Fibroblast of lung (primary cell): Measurements from ENCODE around the gene PPIF.

Source experiments
- CTCF ChIP-seq, 2 donors: IDR thresholded peaks in 1 of 2; conservative IDR thresholded peaks in 1 of 2; 1 replicate in 1 of 2; 2 replicates in 1 of 2; pipeline ENCODE4 v1.5.1; 2011 to 2012; ENCODE audit warnings: low read length in 2 of 2, control low read depth in 1 of 2, inconsistent platforms in 1 of 2, low read depth in 1 of 2, mild to moderate bottlenecking in 1 of 2
- EZH2 ChIP-seq: IDR thresholded peaks from 2 replicates; pipeline ENCODE4 v1.5.1; 2012; ENCODE audit warnings: low read length, control low read depth, mild to moderate bottlenecking; ENCODE audit errors: missing control alignments

- TF ChIP-seq CTCF (conservative IDR thresholded peaks at IDR 0.05 in 1 of 2, IDR thresholded peaks at IDR 0.05 in 1 of 2; ENCODE audit: low read depth in 1 of 2, low read length in 2 of 2) (no peak), EZH2 (no peak)
Measured at GRCh38 chr10:79310911-79311573, 36.2 kb upstream of the PPIF start.
